ENCODE data around the gene TMEM164. TPM values are rescaled to one million over a fixed set of nuclear protein-coding genes. Genes with fewer than 3 reads are reported as not detected.

TMEM164 gene
- total and polyA plus RNA-seq, 10 of the 15 experiments (the other 5 are each of a cell fraction or from before 2014, with no cell fraction given): 0.61 to 18.3 (median 7.0) TPM

DNA sequence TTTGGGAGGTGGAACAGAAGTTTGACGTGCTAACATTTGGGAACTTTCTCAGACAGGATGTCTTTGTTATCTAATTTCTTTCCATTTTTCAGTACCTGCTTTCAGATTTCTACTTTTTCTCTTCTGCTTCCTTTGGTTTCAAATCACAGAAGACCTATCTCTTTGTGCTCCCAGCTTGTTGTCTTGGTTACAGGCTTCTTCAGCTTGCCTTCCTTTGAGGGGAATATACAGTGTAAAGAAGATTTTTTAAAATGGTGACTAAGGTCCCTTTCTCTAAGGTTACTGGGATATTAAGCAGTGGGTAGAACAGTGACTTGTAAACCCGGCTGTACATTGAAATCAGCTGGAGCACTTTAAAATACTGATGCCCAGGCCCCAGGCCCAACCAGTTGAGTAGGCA, 48.0 kb downstream of the TMEM164 start (continued):
- TF ChIP-seq MXI1 (IDR thresholded peaks at IDR 0.05; ENCODE audit: low read depth, low read length) (no peak), SMC3 (IDR thresholded peaks at IDR 0.05; ENCODE audit: borderline replicate concordance, low read length) (no peak), GATAD2B (conservative IDR thresholded peaks at IDR 0.05; ENCODE audit: low read depth) (no peak), TAF1 (IDR thresholded peaks at IDR 0.05; ENCODE audit: borderline replicate concordance, low read depth, low read length) (no peak), SP1 (IDR thresholded peaks at IDR 0.05; ENCODE audit: low read depth, low read length) (no peak), LARP7 (IDR thresholded peaks at IDR 0.05) (no peak), CBX5 (IDR thresholded peaks at IDR 0.05; ENCODE audit: low read depth) (no peak), ZNF384 (IDR thresholded peaks at IDR 0.05; ENCODE audit: borderline replicate concordance, low read depth, low read length) (no peak), SUZ12 (IDR thresholded peaks at IDR 0.05; ENCODE audit: unreplicated experiment) (no peak), KLF5 (IDR thresholded peaks at IDR 0.05; ENCODE audit: partially characterized antibody) (no peak), ZZZ3 (IDR thresholded peaks at IDR 0.05; ENCODE audit: control insufficient read depth, insufficient read length, low read depth) (no peak)

DNA sequence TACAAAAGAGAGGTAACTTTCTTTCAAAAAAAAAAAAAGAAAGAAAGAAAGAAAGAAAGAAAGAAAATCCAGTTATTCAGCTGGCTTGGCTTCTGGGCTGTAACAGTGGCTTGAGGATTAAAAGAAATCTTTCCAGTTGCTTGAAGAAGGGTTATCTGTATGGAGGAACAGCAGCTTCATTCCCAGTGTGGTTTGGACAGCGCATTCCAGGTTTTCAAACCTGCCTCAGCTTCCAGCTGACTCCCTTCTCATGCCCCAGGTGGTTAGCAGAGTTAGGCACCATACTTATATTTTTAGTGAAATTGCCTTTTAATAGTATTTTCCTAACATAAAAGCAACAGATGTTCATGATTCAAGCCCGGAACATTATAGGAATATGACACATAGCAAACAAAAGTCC, 48.6 kb downstream of the TMEM164 start:
- H3K4me1 ChIP-seq (ENCODE audit: control insufficient read depth, insufficient read depth, low read length): peaks cover 6% of the 10 kb centered on the region; the same call in 1 of the 2 replicates
- no peak for FAIRE-seq
- 30% methylated on average over 2 of the region's 2 CpGs for WGBS (ENCODE audit: insufficient coverage, insufficient replicate concordance, low lambda C conversion rate, missing lambda C conversion rate)
- no peak for ATAC-seq
- no peaks in the 10 kb centered on the region for H3K36me3 ChIP-seq (ENCODE audit: control insufficient read depth in 2 of 2, insufficient read depth in 2 of 2, low read length in 1 of 2)
- ChIA-PET POLR2A (interaction anchor here (0.5 kb wide), 1 partner anchor 355 kb away, joined by 4 read pairs; no protein-coding TSS in a partner anchor), CTCF (interaction anchor here (0.6 to 0.9 kb wide), 2 partner anchors 95 to 198 kb away, joined by 3 to 5 read pairs; no protein-coding TSS in a partner anchor), SMC1A (ENCODE audit: uncharacterized antibody, unreplicated experiment) (interaction anchor here (0.6 to 1.1 kb wide), 3 partner anchors 15 to 334 kb away, joined by 3 to 5 read pairs (median 3); no protein-coding TSS in a partner anchor), RAD21 (ENCODE audit: unreplicated experiment) (no interaction called here)
- no peaks in the 10 kb centered on the region for H3K27me3 ChIP-seq (replicated peaks in 1 of 2; ENCODE audit: control insufficient read depth in 2 of 2, insufficient read depth in 2 of 2, low read length in 1 of 2)
- no peaks in the 10 kb centered on the region for H3K9me3 ChIP-seq (replicated peaks; ENCODE audit: control insufficient read depth, insufficient read depth, low read length)
- no peak overlapping the region for H3K27ac ChIP-seq (ENCODE audit: control insufficient read depth, insufficient read depth)
- H3K4me2 ChIP-seq (ENCODE audit: control insufficient read depth, insufficient read depth): no peak overlapping the region
- H3K79me2 ChIP-seq (ENCODE audit: control insufficient read depth, insufficient read depth, low read length): no peaks in the 10 kb centered on the region
- intact Hi-C loops (cut with micrococcal nuclease; ENCODE audit: unreplicated experiment) (no loop called here), in situ Hi-C loops (cut with MboI) (no loop called here)
- no TSS peak for BruUV-seq (replicated peaks)
- no peaks in the 10 kb centered on the region for H4K20me1 ChIP-seq (ENCODE audit: control insufficient read depth, insufficient read depth)
- H3K4me3 ChIP-seq: no peak overlapping the region
- no peak overlapping the region for H3K9ac ChIP-seq (ENCODE audit: control insufficient read depth, insufficient read depth, low read length)
- DNase-seq (ENCODE audit: low read depth, low spot score): no peak
- H2AFZ ChIP-seq (ENCODE audit: control insufficient read depth, low read depth, low read length): no peak overlapping the region
- TF ChIP-seq, protein P1, sequence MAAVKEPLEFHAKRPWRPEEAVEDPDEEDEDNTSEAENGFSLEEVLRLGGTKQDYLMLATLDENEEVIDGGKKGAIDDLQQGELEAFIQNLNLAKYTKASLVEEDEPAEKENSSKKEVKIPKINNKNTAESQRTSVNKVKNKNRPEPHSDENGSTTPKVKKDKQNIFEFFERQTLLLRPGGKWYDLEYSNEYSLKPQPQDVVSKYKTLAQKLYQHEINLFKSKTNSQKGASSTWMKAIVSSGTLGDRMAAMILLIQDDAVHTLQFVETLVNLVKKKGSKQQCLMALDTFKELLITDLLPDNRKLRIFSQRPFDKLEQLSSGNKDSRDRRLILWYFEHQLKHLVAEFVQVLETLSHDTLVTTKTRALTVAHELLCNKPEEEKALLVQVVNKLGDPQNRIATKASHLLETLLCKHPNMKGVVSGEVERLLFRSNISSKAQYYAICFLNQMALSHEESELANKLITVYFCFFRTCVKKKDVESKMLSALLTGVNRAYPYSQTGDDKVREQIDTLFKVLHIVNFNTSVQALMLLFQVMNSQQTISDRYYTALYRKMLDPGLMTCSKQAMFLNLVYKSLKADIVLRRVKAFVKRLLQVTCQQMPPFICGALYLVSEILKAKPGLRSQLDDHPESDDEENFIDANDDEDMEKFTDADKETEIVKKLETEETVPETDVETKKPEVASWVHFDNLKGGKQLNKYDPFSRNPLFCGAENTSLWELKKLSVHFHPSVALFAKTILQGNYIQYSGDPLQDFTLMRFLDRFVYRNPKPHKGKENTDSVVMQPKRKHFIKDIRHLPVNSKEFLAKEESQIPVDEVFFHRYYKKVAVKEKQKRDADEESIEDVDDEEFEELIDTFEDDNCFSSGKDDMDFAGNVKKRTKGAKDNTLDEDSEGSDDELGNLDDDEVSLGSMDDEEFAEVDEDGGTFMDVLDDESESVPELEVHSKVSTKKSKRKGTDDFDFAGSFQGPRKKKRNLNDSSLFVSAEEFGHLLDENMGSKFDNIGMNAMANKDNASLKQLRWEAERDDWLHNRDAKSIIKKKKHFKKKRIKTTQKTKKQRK (IDR thresholded peaks at IDR 0.05; ENCODE audit: low read depth, low read length): no peak
- TF ChIP-seq MEF2A (IDR thresholded peaks at IDR 0.05; ENCODE audit: insufficient read depth, low read depth, low read length) (no peak), NFIC (IDR thresholded peaks at IDR 0.05; ENCODE audit: low read depth, low read length) (no peak), JUND (IDR thresholded peaks at IDR 0.05; ENCODE audit: low read depth, low read length) (no peak), HDAC6 (IDR thresholded peaks at IDR 0.05; ENCODE audit: unreplicated experiment) (no peak), RAD21 (IDR thresholded peaks at IDR 0.05; ENCODE audit: insufficient read depth, low read depth, low read length) (no peak), ETV6 (conservative IDR thresholded peaks at IDR 0.05 in 1 of 2, IDR thresholded peaks at IDR 0.05 in 1 of 2; ENCODE audit: borderline replicate concordance in 1 of 2, low read depth in 1 of 2) (no peak), POLR2A (IDR thresholded peaks at IDR 0.05; ENCODE audit: low read depth, low read length) (no peak), CBFB (IDR thresholded peaks at IDR 0.05; ENCODE audit: low read depth) (no peak)
- TF ChIP-seq, protein P2, sequence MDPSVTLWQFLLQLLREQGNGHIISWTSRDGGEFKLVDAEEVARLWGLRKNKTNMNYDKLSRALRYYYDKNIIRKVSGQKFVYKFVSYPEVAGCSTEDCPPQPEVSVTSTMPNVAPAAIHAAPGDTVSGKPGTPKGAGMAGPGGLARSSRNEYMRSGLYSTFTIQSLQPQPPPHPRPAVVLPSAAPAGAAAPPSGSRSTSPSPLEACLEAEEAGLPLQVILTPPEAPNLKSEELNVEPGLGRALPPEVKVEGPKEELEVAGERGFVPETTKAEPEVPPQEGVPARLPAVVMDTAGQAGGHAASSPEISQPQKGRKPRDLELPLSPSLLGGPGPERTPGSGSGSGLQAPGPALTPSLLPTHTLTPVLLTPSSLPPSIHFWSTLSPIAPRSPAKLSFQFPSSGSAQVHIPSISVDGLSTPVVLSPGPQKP (IDR thresholded peaks at IDR 0.05; ENCODE audit: low read depth, low read length): no peak

Measured in GM12878 (cell line).